UCSD-AML1 (cell line): ENCODE data around the gene ABCC2.

ENCODE experiments used
- DNase-seq: peaks from one replicate; lab custom pipeline; 2025; ENCODE audit not compliant: unreplicated experiment; lab: John Stamatoyannopoulos, UW

ABCC2 gene

DNA sequence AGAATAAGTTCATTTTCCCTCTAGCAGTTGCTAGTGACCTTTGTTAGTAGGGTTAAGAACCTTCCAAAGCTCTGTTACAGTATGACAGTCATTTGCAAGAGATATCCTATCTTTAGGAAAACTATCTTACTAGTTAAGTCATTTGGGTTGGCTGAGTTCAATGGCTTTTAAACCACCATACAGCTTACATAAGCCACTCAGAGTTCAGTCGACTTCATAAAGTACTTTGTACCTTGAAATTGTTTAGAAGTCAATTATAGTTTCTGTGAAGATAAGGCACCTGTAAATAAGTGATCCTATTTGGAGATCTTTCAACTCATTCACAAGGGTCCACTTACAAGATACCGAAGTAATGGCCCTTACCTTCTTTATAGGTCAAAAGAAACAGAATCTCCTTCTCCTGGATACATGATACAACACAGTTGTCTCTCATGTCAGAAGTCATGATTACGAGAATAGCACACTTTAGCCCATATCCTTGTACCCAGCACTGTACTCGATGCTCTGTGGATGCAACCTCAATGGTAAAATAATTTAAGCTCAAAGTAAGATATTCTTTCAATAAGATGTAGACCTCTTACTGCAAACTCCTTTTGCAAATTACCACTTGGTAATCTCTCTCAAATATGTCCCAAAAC lies 11.9 kb upstream of the ABCC2 start:
- DNase-seq, result no peak

DNA sequence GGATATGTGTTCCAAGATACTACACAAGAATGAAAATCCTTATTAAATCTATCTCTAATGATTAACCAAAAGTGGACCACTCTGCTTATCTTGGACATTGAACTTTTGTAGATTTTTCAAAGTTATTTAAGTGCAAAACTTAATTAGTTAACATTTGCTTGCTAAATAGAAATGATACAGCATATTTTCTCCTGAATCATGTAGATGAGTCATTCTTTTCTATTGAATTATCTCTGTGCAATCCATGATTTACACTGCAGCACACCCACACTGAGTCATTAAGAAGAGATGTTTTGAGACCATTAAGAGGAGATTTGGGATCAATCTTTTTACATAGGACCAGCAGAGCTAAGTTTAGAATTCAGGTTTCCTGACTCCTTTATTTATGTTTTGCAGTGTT lies 6.6 kb upstream of the ABCC2 start:
- DNase-seq, result no peak

DNA sequence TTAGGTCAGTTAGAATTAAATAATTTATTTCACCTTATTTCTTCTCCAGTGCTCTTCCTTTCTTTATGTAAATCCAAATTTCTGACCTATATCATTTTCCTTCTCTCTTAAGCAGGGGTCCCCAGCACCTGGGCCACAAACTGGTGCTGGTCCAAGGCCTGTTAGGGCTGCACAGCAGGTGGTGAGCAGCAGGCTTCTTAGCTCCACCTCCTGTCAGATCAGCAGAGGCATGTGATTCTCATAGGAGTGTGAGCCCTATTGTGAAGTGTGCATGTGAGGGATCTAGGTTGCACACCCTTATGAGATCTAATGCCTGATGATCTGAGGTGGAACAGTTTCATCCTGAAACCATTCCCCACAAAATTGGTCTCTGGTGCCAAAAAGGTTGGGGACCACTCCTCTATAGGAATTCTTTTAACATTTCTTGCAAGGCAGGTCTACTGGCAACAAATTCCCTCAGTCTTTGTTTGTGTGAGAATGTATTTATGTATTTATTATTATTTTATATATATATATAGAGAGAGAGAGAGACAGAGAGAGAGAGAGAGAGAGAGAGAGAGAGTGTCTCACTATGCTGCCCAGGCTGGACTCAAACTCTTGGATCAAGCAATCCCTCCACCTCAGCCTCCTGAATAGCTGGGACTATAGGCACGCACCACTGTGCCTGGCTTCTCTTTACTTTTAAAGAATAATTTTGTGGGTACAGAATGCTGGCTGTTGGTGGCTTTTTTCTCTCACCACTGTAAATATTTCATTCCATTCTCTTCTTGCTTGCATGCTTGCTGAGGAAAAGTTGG lies 4.3 kb upstream of the ABCC2 start:
- DNase-seq, result no peak

DNA sequence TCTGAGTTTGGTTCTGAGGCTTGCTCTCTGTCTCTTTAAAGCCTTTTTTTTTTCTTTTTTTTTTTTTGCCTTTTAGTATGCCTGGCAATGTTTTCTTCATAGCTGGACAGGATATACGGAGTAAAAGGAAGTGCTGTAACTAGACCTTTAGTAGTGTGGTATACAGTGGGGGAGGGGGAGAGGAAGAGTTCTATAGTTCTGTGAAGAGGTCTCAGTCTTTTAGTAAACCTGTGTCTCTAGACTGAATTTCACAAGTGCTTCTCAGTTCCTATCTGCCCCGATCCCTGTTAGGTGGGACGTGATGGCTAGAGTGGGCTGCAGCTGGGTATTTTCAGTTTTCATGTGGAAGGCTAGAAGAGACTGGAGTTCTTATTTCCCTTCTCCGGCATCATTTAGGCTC lies 3.1 kb upstream of the ABCC2 start:
- peak; percentile 13 for DNase-seq

DNA sequence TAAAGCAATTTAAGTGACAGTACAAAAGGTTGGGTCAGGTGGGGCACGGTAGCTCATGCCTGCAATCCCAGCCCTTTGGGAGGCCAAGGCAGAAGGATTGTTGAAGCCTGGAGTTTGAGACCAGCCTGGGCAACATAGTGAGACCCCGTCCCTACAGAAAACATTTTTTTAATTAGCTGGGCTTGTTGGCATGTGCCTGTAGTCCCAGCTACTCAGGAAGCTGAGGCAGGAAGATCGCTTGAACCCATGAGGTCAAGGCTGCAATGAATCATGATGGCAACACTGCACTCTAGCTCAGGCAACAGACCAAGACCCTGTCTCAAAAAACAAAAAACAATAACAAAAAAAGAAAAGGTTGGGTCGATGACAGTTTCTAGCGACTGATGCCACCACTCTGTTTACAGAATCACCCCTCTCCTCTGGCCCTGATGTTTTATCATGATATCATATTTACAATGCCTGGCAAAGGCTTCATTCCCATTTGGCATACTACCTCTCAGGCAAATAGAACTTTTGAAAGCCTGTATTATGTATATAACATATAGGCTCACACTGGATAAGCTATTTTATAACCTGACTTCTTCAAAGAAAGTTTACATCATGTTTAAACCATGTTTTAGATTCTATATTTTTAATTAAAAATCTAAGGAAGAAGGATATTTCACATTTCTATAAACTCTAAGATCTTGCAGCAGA lies 558 bp upstream of the ABCC2 start:
- no peak for DNase-seq

DNA sequence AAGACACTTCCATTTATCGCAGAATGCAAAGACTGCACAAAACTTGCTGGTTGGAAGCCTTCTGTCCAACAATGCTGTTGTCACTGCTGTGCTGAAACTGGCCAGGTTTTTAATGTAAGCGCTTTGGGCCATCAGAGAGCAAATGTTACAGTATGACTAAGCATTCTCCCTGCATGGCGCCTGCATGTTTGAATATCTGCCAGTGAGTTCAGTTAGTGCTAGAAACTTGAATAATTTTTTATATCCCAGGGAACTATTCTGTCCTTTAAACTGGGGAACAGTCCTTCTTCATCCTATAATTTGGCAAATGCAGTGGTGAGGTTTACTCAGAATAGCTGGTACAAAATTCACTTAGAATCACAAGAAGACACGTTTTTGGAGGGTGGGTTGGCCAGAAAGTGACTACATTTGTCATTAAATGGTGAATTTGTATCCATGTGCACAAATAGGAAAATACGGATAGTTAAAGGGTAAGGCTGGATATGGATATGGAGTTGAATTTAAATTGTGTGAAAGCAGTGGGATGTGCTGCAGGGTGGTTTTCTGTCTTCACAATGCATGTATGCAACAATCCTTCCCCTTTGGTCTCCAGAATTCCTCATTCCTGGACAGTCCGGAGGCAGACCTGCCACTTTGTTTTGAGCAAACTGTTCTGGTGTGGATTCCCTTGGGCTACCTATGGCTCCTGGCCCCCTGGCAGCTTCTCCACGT lies 1.7 kb downstream of the ABCC2 start:
- DNase-seq, result no peak

DNA sequence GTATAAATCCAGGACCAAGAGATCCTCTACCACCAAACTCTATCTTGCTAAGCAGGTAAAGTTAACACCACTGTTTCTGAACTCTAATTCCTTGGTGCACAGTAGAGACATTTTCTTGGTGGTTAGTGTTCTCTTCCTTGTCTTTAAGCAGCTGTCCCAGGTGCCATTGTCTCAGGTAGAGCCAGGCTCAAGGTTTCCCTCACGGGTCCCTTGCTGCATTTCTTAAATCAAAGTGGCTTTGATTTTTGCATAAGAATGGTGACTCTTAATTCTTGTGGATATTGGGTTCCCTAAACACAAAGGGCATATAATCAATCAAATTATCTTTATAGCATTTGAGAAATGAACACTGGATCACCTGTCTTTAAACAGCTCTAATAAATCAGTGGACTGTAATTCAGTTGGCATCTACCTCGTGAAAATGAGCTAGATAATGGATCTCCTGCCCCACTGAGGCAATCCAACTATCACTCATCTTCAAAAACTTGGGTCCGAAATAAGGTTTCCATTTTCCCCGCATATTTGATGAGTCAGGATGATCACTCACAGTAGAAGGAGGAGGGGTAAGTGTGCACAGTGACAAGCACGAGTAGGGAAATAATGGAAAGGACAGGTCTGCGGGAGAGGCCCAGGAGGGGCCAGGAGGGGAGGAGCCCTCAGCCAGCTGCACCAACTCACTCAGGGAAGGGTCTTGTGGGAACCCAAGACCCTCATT lies 2.4 kb downstream of the ABCC2 start:
- DNase-seq, result no peak

DNA sequence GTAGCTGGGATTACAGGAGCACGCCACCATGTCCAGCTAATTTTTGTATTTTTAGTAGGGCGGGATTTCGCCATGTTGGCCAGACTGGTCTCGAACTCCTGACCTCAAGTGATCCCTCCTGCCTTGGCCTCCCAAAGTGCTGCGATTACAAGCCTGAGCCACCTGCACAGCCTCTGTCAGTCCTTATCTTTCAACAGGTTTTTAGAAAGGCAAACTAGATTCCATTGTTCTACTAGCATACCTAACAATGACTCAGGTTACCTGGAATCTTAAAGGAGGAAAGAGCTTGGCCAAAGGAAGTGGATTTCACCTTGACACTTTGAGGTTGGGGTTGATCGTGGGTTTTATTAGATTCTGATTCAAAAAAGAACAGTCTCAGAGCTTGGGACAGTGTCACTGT lies 3.2 kb downstream of the ABCC2 start:
- DNase-seq, result no peak

DNA sequence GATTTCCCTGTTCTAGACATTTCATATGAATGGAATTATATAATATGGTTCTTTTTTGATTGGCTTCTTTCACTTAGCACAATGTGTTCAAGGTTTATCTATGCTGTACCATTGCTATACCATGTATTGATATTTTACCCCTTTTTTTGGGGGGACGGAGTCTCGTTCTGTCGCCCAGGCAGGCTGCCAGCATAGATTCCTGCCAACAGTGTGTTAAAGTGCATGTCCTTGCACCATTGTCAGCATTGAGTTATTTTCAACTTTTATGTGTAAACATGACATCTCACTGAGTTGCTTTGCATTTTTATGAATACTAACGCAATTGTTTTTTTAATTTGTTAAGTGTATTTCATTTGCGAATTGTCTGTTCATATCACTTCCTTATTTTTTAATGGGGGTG lies 4.9 kb downstream of the ABCC2 start:
- DNase-seq, result no peak

DNA sequence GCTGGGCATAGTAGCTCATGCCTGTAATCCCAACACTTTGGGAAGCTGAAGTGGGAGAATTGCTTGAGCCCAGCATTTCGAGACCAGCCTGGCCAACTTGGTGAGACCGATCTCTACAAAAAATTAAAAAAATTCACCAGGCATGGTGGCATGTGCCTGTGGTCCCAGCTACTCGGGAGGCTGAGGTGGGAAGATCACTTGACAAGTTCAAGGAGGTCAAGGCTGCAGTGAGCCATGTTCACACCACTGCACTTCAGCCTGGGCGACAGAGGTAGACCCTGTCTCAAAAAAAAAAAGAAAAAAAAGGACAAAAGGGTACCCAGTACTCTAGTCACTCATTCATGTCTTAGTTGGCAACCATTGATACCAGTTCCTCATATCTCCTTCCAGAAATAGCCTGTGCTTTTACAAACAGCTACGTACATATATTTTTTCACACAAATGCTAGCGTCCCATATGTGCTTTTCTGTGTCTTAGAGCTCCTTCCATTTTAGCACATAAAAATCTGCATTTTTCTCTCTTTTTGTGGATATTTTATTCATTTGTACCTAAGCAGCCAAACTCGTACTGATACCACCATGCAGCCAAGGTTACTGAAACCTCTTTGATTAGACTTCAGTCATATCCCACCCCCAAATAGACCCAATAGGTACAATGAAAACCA lies 5.5 kb downstream of the ABCC2 start:
- no peak for DNase-seq

DNA sequence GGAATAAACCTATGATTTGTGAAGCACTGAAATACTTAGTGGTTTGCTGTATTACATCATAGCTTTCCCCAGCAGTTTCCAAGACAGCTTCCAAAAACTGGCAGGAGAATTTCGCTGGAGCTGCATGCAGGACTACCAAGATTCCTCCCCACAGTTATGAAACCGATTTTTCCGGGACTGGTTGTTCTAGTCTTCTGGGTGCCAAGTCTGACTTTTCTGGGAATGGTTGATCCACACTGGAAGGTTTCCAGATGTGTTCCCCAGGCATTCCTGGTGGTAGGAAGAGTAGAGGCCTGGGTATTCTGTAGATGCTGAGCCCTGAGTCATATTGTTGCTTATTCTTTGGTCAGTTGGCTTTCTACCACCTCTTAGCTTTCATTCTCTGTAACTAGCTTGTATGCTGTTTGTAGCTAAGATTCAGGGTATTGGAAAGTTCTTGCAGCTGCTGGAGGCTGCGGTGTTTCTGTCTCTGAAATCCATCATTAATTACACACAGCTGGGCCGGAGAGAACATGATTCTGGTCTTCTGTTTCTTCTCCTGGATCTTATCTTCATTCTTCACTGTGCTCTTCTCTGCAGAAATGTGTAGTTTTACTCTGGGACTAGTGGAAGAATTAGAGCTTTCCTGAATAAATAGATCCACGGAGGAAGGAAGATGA lies 6.3 kb downstream of the ABCC2 start:
- DNase-seq, result no peak

DNA sequence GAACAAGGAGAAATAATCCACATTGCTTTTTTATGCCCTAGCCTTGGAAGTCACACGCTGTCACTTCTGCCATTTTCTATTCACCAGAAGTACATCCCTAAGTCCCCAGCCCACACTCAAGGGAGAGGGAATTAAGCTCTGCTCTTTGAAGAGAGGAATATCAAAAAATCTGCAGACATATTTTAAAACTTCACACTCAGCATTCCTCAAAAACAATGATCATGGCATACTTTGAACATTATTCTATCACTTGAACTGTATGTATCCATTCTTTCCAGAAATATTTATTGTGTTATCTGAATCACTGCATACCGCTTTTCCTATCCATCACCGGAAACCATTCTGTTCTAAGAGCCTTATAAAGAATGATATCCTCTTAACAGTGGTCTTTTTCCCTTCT lies 9.4 kb downstream of the ABCC2 start:
- no peak for DNase-seq

DNA sequence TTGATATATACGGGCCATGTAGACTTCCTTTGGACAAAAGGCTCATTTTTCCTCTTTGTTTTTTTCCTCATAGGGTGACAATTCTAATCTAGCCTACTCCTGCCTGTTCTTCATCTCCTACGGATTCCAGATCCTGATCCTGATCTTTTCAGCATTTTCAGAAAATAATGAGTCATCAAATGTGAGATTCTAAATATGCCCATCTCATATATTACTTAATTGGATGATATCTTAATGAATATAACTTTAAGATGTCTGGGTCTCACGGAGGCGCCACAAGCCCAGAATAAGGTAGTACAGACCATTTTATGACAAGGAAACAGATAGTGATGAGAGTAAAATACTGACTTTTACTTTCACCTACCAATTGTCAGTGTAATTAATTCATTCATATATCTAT lies 11.4 kb downstream of the ABCC2 start:
- no peak for DNase-seq

DNA sequence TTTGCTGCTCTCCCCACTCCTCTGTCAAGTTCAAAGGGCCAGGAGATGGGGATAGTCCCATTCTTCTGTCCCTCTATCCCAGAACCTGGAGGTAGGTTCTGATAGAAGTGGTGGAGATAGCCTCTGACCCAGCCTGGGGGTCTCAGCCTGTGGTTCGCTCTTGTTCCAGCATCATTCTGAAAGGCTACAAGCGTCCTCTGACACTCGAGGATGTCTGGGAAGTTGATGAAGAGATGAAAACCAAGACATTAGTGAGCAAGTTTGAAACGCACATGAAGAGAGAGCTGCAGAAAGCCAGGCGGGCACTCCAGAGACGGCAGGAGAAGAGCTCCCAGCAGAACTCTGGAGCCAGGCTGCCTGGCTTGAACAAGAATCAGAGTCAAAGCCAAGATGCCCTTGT lies 14.5 kb downstream of the ABCC2 start:
- DNase-seq, result no peak

DNA sequence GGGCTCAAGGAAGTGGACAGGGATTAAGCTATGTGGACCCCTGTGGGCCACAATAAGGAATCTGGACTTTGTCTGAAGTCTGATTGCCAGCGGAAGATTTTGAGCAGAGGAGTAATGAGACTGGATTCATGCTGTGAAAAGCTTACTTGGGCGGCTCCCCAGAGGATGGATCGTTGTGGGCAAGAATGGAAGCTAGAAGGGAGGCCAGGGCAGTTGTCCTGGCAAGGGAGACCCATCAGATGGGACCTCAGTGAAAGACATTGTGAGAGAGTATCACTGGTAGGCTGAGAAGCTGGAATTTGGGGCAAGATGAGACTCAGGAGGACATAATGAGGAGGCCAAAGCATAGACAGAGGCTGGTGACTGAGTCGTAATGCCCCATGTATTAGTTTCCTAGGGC lies 15.6 kb downstream of the ABCC2 start:
- DNase-seq, result no peak

DNA sequence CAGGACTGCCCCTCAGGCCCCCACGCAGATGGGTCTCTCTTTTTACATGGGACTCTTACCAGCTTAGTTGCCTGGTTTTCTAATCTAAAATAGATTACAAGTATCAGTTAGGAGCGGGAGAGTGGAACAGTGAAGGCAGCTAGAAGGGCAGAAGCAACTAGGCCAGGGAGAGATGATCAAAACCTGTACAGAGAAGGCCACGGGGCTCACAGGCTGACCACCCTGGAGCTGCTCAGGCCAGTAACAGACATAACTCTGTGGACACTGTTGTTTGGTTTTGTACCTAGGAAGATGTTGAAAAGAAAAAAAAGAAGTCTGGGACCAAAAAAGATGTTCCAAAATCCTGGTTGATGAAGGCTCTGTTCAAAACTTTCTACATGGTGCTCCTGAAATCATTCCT lies 16.5 kb downstream of the ABCC2 start:
- no peak for DNase-seq

DNA sequence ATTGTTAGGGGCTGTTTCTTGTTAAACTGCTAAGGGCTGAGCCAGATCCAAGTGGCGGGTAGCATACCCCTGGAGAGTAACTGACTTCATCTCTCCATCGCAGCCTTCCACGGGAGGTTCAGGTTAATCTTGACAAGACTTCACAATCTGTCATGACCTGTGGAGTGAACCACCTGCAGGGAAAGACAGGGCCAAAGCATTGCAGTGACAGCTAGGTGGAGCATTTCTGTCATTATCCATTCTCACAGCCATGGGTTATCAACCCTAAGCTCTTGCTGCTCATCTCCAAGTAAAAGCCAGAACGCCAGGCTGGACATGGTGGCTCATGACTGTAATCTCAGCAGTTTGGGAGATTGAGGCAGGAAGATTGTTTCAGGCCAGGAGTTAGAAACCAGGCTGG lies 17.2 kb downstream of the ABCC2 start:
- DNase-seq, result no peak

DNA sequence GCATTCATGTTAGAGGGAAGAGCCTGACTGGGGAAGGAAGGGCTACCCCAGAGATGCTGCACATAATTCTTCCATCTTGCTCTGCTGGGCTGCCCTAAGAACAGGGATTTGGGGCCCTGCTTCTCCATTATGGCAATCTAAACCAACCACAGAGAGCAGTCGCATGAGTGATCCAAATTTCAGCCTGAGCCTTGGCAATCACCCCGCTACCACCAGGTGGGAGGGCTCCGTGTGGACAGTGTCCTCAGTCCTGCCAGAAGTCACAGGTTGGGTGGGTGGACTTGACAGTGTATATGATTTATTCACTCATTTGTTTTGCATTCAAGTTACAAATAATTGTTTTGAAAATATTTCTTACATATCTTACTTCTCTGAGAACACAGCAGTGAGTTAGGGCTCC lies 22.0 kb downstream of the ABCC2 start:
- DNase-seq, result no peak

DNA sequence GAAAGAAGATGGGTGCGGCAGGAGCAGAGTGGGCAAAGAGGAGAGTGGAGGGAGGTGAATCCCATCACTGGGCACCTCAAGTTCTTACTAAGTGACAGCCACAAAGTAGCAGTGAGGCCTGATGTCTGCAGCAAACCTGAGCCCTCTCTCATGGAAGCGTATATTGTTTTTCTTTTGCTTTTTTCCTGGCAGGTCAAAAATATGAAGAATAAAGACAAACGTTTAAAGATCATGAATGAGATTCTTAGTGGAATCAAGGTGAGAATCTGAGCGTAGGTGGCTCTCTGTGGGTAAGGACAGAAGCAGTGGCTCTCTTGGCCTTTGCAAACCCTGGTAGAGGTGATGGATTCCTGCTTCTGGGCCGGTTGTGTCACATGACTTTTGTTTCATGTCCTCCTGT lies 22.8 kb downstream of the ABCC2 start:
- no peak for DNase-seq

DNA sequence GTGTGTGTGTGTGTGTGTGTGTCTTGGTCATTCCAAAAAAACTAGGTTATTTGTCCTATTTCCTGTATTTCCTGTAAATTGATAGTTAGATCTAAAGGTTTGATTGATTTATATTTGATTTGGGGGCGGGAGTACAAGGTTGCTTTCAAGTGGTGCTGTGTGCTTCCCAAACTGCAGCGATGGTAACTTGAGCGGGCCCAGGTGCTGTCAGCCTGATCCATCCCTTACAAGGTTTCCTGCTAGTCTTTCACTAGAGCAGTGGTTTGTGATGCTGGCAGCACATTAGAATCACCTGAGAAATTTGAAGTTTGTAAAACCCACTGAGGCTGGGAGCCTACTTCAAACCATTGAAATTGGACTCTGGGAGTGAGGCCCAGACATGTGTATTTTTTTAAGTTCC lies 23.7 kb downstream of the ABCC2 start:
- DNase-seq, result no peak
